ENCODE data around the gene PDE4D.

DNA sequence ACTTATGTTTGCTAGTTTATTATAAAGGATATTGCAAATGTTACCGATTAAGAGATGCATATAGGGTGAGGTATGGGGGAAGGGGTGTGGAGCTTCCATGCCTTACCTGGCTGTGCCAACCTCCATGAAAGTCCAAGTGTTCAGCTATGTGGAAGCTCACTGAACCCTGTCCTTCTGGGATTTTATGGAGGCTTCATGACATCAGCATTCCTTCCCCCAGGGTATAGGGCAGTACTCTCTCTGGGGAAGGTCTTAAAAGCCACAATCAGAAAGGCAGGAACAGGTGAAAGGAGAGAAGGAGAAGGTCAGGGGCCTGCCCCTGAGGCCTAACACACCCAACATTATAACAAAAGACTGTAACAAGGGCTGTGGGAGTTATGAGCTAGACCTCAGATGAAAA lies 592.6 kb downstream of the PDE4D start:
- TF ChIP-seq POLR2A (IDR thresholded peaks at IDR 0.05) = no peak
- TF ChIP-seq, protein P1, sequence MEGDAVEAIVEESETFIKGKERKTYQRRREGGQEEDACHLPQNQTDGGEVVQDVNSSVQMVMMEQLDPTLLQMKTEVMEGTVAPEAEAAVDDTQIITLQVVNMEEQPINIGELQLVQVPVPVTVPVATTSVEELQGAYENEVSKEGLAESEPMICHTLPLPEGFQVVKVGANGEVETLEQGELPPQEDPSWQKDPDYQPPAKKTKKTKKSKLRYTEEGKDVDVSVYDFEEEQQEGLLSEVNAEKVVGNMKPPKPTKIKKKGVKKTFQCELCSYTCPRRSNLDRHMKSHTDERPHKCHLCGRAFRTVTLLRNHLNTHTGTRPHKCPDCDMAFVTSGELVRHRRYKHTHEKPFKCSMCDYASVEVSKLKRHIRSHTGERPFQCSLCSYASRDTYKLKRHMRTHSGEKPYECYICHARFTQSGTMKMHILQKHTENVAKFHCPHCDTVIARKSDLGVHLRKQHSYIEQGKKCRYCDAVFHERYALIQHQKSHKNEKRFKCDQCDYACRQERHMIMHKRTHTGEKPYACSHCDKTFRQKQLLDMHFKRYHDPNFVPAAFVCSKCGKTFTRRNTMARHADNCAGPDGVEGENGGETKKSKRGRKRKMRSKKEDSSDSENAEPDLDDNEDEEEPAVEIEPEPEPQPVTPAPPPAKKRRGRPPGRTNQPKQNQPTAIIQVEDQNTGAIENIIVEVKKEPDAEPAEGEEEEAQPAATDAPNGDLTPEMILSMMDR (IDR thresholded peaks at IDR 0.05) = no peak
